Vagina (tissue), 2 donors: Measurements from ENCODE around the gene BACE2. TPM values are rescaled to one million over a fixed set of nuclear protein-coding genes. Genes with fewer than 3 reads are reported as not detected.
"Not testable (repeated sequence)": the region's sequence is repeated elsewhere in the genome, so short reads cannot be mapped to it uniquely, and the experiment has no call there.

ENCODE experiments used
- DNase-seq, 2 donors: peaks; one replicate each; pipeline ENCODE4 v3.0.0-alpha.2; 2017; ENCODE audit errors: extremely low spot score in 2 of 2
- H3K27ac ChIP-seq: fragments of 200-600 bp; sonication (generic); one replicate; pipeline ENCODE4 v1.5.1; 2019
- H3K27me3 ChIP-seq: fragments of 200-600 bp; sonication (generic); one replicate; pipeline ENCODE4 v1.5.1; 2019
- H3K36me3 ChIP-seq, 2 donors: fragments of 200-600 bp; sonication (generic); one replicate each; pipeline ENCODE4 v1.5.1; 2017 to 2019
- H3K4me1 ChIP-seq: fragments of 200-600 bp; sonication (generic); one replicate; pipeline ENCODE4 v1.5.1; 2019
- H3K4me3 ChIP-seq, 2 donors: fragments of 200-600 bp; sonication (generic); 1 replicate in 1 of 2; 2 replicates in 1 of 2; pipeline ENCODE4 v1.5.1; 2016 to 2019
- H3K9me3 ChIP-seq: fragments of 200-600 bp; sonication (generic); one replicate; pipeline ENCODE4 v1.5.1; 2019
- POLR2A ChIP-seq, 2 donors: fragments of 450-650 bp; IDR thresholded peaks; one replicate each; pipeline ENCODE4 v1.6.1; 2017; ENCODE audit warnings: antibody characterized with exemption in 2 of 2, mild to moderate bottlenecking in 2 of 2, moderate library complexity in 2 of 2
- POLR2AphosphoS5 ChIP-seq, 2 donors: sonication (generic); formaldehyde crosslinking; IDR thresholded peaks; one replicate each; pipeline ENCODE4 v1.9.0; 2017; ENCODE audit warnings: antibody characterized with exemption in 2 of 2, mild to moderate bottlenecking in 2 of 2, low read depth in 1 of 2; ENCODE audit not compliant: insufficient read depth in 1 of 2
- intact Hi-C: fragments of 100-400 bp; cut with DNase I; formaldehyde crosslinking; loops from one replicate; pipeline ENCODE4 v1.15.1; 2023
- total RNA-seq: library from RNA; depleted of rRNA; stranded (reverse); fragments of >200 nt; gene quantifications from one replicate; pipeline ENCODE4 v1.2.3, GENCODE V29; 2016
- TF ChIP-seq, protein P1 (sequence below), 3 experiments: fragments of 450-650 bp in 2 of 3; fragments of 200-600 bp in 1 of 3; sonication (generic) in 1 of 3; IDR thresholded peaks; one replicate each; pipeline ENCODE4 v1.5.1; 2017 to 2019; ENCODE audit warnings: antibody characterized with exemption in 3 of 3, mild to moderate bottlenecking in 2 of 3, moderate library complexity in 2 of 3

Gene BACE2
- total RNA-seq, 1 donor from 2014 or later = 43.7 TPM

DNA sequence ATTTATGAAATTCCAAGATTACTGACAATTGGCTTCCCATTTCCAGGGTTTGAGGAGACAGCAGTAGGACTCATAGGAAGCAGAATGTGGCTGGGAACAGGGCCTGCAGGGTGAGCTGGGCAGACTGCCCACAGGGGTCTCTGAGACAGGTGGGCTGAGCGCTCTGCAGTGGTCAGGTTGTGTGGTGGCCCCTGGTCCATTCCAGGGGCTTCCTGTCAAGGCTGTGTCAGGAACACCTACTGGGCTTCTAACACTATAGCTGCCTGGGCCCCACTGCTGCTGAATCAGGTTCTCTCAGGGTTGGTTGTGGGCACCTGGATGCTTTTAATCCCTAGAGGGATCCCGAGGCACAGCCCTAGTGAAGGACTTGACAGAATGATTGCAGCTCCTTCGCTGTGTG, 72.1 kb downstream of the BACE2 start:
- intact Hi-C loops = no loop called here
- no peak overlapping the region for H3K27ac ChIP-seq
- no peaks in the 10 kb centered on the region for H3K4me1 ChIP-seq
- DNase-seq = peak in 1 of 2 donors; percentile 62
- H3K9me3 ChIP-seq = no peaks in the 10 kb centered on the region
- peaks cover 0 to 14% of the 10 kb centered on the region in 2 donors for H3K36me3 ChIP-seq
- no peaks in the 10 kb centered on the region for H3K27me3 ChIP-seq
- no peak overlapping the region for H3K4me3 ChIP-seq
- no peak for TF ChIP-seq POLR2AphosphoS5 (IDR thresholded peaks at IDR 0.05; ENCODE audit: insufficient read depth in 1 of 2, low read depth in 1 of 2)
- TF ChIP-seq, protein P1, sequence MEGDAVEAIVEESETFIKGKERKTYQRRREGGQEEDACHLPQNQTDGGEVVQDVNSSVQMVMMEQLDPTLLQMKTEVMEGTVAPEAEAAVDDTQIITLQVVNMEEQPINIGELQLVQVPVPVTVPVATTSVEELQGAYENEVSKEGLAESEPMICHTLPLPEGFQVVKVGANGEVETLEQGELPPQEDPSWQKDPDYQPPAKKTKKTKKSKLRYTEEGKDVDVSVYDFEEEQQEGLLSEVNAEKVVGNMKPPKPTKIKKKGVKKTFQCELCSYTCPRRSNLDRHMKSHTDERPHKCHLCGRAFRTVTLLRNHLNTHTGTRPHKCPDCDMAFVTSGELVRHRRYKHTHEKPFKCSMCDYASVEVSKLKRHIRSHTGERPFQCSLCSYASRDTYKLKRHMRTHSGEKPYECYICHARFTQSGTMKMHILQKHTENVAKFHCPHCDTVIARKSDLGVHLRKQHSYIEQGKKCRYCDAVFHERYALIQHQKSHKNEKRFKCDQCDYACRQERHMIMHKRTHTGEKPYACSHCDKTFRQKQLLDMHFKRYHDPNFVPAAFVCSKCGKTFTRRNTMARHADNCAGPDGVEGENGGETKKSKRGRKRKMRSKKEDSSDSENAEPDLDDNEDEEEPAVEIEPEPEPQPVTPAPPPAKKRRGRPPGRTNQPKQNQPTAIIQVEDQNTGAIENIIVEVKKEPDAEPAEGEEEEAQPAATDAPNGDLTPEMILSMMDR (IDR thresholded peaks at IDR 0.05) = no peak
- no peak for TF ChIP-seq POLR2A (IDR thresholded peaks at IDR 0.05)

DNA sequence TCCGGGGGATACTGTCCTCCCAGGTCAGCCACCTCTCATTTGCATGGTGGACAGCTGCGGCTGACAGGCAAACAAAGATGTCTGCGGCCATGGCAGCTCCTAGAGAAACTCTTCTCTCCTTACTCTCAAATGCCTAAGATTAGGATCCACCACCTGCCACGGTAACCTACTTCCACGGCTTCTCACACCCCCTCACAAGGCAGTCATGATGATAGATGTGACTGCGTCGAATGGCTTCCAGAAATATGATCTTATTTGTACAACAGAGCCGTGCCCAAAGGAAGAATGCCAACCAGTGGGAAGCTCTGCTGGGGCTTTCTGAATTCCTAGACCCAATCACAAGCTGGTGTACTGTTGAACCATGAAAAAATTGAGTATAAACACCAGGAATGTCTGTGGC, 73.4 kb downstream of the BACE2 start:
- H3K36me3 ChIP-seq = peaks cover 0 to 14% of the 10 kb centered on the region in 2 donors
- intact Hi-C loops = no loop called here

DNA sequence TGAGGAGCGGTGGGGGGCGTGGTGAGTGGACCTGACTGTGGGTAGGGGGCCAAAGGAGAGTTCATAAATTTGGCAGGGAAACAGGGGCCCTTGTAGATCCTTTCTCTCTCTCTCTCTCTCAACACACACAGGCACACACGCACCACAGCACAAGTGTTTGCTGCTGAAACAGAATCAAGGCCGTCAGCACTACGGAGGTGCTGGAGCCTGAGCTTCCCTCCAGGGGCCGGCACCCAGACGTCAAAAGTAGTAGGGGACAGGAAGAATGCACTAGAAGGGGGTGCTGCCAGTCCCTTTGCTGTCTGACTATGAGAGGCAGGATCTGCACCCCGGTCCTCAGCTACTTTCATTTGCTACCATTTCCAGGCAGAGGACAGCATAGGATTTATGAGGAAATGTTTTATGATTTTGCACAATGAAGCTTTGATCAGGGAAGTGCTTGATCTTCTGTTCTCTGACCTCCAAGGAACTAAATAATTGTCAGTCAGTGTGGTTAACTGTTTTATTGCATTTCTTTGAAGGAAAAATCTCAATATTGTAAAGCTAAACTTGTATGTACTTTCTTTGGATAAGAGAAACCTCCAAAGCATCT, 74.4 kb downstream of the BACE2 start:
- peak in 1 of 2 donors; percentile 32 for DNase-seq
- intact Hi-C loops = no loop called here
- H3K36me3 ChIP-seq = peaks cover 0 to 14% of the 10 kb centered on the region in 2 donors
- H3K4me3 ChIP-seq = no peak overlapping the region
- no peak overlapping the region for H3K27ac ChIP-seq
- no peaks in the 10 kb centered on the region for H3K27me3 ChIP-seq
- TF ChIP-seq, protein P1 (IDR thresholded peaks at IDR 0.05) = no peak
- TF ChIP-seq POLR2AphosphoS5 (IDR thresholded peaks at IDR 0.05; ENCODE audit: insufficient read depth in 1 of 2, low read depth in 1 of 2) = no peak
- no peak for TF ChIP-seq POLR2A (IDR thresholded peaks at IDR 0.05)
- H3K9me3 ChIP-seq = no peaks in the 10 kb centered on the region
- no peaks in the 10 kb centered on the region for H3K4me1 ChIP-seq

More for the DNA sequence above, 73.4 kb downstream of the BACE2 start:
- no peak for TF ChIP-seq POLR2A (IDR thresholded peaks at IDR 0.05)
- TF ChIP-seq, protein P1 (IDR thresholded peaks at IDR 0.05) = no peak
- TF ChIP-seq POLR2AphosphoS5 (IDR thresholded peaks at IDR 0.05; ENCODE audit: insufficient read depth in 1 of 2, low read depth in 1 of 2) = no peak
- Histone ChIP-seq H3K9me3 (no peaks in the 10 kb centered on the region), H3K27ac (no peak overlapping the region), H3K4me3 (no peak overlapping the region), H3K4me1 (no peaks in the 10 kb centered on the region), H3K27me3 (no peaks in the 10 kb centered on the region)
- no peak for DNase-seq

DNA sequence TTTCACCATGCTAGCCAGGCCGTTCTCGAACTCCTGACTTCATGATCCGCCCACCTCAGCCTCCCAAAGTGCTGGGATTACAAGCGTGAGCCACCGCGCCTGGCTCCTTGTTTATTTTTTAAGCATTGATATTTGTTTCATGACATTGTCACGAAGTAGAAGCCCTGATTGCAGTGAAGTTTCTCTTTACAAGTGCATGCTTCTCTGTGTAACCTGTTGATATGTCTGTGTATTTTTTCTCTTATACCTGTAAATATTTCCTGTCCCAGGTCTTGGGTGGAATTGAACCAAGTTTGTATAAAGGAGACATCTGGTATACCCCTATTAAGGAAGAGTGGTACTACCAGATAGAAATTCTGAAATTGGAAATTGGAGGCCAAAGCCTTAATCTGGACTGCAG, 75.1 kb downstream of the BACE2 start:
- H3K27ac ChIP-seq = no peak overlapping the region

DNA sequence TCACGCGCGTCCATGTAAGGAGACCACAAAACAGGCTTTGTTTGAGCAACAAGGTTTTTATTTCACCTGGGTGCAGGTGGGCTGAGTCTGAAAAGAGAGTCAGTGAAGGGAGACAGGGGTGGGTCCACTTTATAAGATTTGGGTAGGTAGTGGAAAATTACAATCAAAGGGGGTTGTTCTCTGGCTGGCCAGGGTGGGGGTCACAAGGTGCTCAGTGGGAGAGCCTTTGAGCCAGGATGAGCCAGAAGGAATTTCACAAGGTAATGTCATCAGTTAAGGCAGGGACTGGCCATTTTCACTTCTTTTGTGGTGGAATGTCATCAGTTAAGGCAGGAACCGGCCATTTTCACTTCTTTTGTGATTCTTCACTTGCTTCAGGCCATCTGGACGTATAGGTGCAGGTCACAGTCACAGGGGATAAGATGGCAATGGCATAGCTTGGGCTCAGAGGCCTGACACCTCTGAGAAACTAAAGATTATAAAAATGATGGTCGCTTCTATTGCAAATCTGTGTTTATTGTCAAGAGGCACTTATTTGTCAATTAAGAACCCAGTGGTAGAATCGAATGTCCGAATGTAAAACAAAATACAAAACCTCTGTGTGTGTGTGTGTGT, 76.4 kb downstream of the BACE2 start:
- H3K27me3 ChIP-seq, H3K36me3 ChIP-seq: not testable (repeated sequence)
- DNase-seq = peak in 1 of 2 donors; percentile 18

More for the DNA sequence above, 75.1 kb downstream of the BACE2 start:
- Histone ChIP-seq H3K9me3 (no peaks in the 10 kb centered on the region), H3K36me3 (peaks cover 0 to 6% of the 10 kb centered on the region in 2 donors), H3K27me3 (no peaks in the 10 kb centered on the region), H3K4me1 (no peaks in the 10 kb centered on the region), H3K4me3 (no peak overlapping the region)
- intact Hi-C loops = no loop called here
- TF ChIP-seq, protein P1 (IDR thresholded peaks at IDR 0.05) = no peak
- TF ChIP-seq POLR2AphosphoS5 (IDR thresholded peaks at IDR 0.05; ENCODE audit: insufficient read depth in 1 of 2, low read depth in 1 of 2) = no peak
- TF ChIP-seq POLR2A (IDR thresholded peaks at IDR 0.05) = no peak
- peak in 1 of 2 donors; percentile 22 for DNase-seq

More for the DNA sequence above, 76.4 kb downstream of the BACE2 start:
- H3K4me3 ChIP-seq, H3K4me1 ChIP-seq, H3K27ac ChIP-seq, H3K9me3 ChIP-seq, intact Hi-C loops: not testable (repeated sequence)
